Loucy (cell line): ENCODE results near the gene PIGZ.

ENCODE experiments used
- H2AFZ ChIP-seq: fragments of 200-600 bp; sonication (generic); 2 replicates; pipeline ENCODE4 v1.6.0; 2016; ENCODE audit warnings: antibody characterized with exemption, mild to moderate bottlenecking, low read length, moderate library complexity
- H3F3A ChIP-seq: fragments of 200-600 bp; 2 replicates; pipeline ENCODE4 v1.6.0; 2016; ENCODE audit warnings: antibody characterized with exemption, low read depth, mild to moderate bottlenecking
- H3K27me3 ChIP-seq: fragments of 200-600 bp; sonication (generic); 2 replicates; pipeline ENCODE4 v1.6.1; 2014; ENCODE audit warnings: low read length, mild to moderate bottlenecking; ENCODE audit not compliant: insufficient read depth, poor library complexity, severe bottlenecking
- H3K36me3 ChIP-seq: fragments of 200-600 bp; sonication (generic); 2 replicates; pipeline ENCODE4 v1.6.1; 2016; ENCODE audit warnings: low read length; ENCODE audit not compliant: insufficient read depth
- H3K4me1 ChIP-seq: fragments of 200-600 bp; sonication (generic); 2 replicates; pipeline ENCODE4 v1.5.1; 2014; ENCODE audit warnings: low read length, mild to moderate bottlenecking; ENCODE audit not compliant: insufficient read depth, poor library complexity, severe bottlenecking
- H3K4me2 ChIP-seq: fragments of 200-600 bp; sonication (generic); 2 replicates; pipeline ENCODE4 v1.6.0; 2014; ENCODE audit warnings: antibody characterized with exemption, low read length, low read depth, mild to moderate bottlenecking; ENCODE audit not compliant: poor library complexity, severe bottlenecking
- H3K4me3 ChIP-seq: fragments of 200-600 bp; sonication (generic); 2 replicates; pipeline ENCODE4 v1.5.1; 2014; ENCODE audit warnings: low read length, mild to moderate bottlenecking, mixed read lengths; ENCODE audit not compliant: poor library complexity, severe bottlenecking
- H3K79me2 ChIP-seq: fragments of 200-600 bp; sonication (generic); 2 replicates; pipeline ENCODE4 v1.6.1; 2014; ENCODE audit warnings: low read length; ENCODE audit not compliant: insufficient read depth
- H3K9ac ChIP-seq: fragments of 200-600 bp; sonication (generic); 2 replicates; pipeline ENCODE4 v1.6.0; 2014; ENCODE audit warnings: mild to moderate bottlenecking, low read depth, low read length, moderate library complexity; ENCODE audit not compliant: poor library complexity, severe bottlenecking
- H3K9me2 ChIP-seq: fragments of 200-600 bp; sonication (generic); replicated peaks from 2 replicates; pipeline ENCODE4 v1.6.1; 2016; ENCODE audit warnings: low read depth, low read length, mixed read lengths
- H3K9me3 ChIP-seq: fragments of 200-600 bp; sonication (generic); 2 replicates; pipeline ENCODE4 v1.6.1; 2014; ENCODE audit warnings: mild to moderate bottlenecking, antibody characterized with exemption, low read length, low read depth; ENCODE audit not compliant: insufficient read depth
- H4K20me1 ChIP-seq: fragments of 200-600 bp; sonication (generic); 2 replicates; pipeline ENCODE4 v1.6.0; 2014; ENCODE audit warnings: antibody characterized with exemption, low read length, mild to moderate bottlenecking; ENCODE audit not compliant: insufficient read depth, poor library complexity, severe bottlenecking
- CTCF ChIP-seq: fragments of 200-600 bp; sonication (generic); conservative IDR thresholded peaks from 2 replicates; pipeline ENCODE4 v1.5.1; 2014; ENCODE audit warnings: mild to moderate bottlenecking, antibody characterized with exemption, low read length
- EZH2phosphoT487 ChIP-seq: fragments of 200-600 bp; IDR thresholded peaks from 2 replicates; pipeline ENCODE4 v1.6.1; 2018; ENCODE audit warnings: antibody characterized with exemption, mild to moderate bottlenecking, moderate library complexity, borderline replicate concordance

PIGZ gene

GRCh38 chr3:196901768-196902167, 66.9 kb downstream of the PIGZ start:
- Histone ChIP-seq H3K9ac (no peak overlapping the region), H3K4me3 (no peak overlapping the region), H3F3A (no peaks in the 10 kb centered on the region), H3K4me2 (no peak overlapping the region), H3K4me1 (no peaks in the 10 kb centered on the region), H3K79me2 (peaks cover 8% of the 10 kb centered on the region), H2AFZ (no peak overlapping the region), H4K20me1 (peaks cover 2% of the 10 kb centered on the region), H3K27me3 (no peaks in the 10 kb centered on the region), H3K36me3 (peaks cover 67% of the 10 kb centered on the region; the same call in 1 of the 2 replicates), H3K9me3 (no peaks in the 10 kb centered on the region), H3K9me2 (no peaks in the 10 kb centered on the region)
- TF ChIP-seq EZH2phosphoT487: no peak
- TF ChIP-seq CTCF: no peak
